CD8-positive, alpha-beta memory T cell (primary cell): Measurements from ENCODE around the gene HHATL. TPM values are rescaled to one million over a fixed set of nuclear protein-coding genes. Genes with fewer than 3 reads are reported as not detected.
A peak's percentile ranks its signal among the peaks of the same experiment; 100 is the strongest.

Source experiments
- CTCF ChIA-PET: fragments of 350-600 bp; sonication (Branson Sonifier 250); formaldehyde crosslinking; loops from one replicate; lab custom pipeline; 2021; ENCODE audit warnings: antibody characterized with exemption; lab: Charles Lee
- POLR2A ChIA-PET: fragments of 350-600 bp; sonication (Branson Sonifier 250); formaldehyde crosslinking; loops from one replicate; lab custom pipeline; 2021; ENCODE audit warnings: antibody characterized with exemption; lab: Charles Lee
- DNase-seq, 5 donors: peaks; one replicate each; pipeline versions ENCODE4 v3.0.0 to v3.0.0-alpha.2; 2020 to 2022; ENCODE audit warnings: mixed read lengths in 1 of 5
- H3K27ac ChIP-seq: one replicate; pipeline ENCODE4 v1.7.0; 2013; ENCODE audit warnings: low read depth, mild to moderate bottlenecking, low read length, moderate library complexity
- H3K27me3 ChIP-seq: 2 replicates; pipeline ENCODE4 v1.7.0; 2013; ENCODE audit warnings: low read length, mild to moderate bottlenecking; ENCODE audit not compliant: insufficient read depth, poor library complexity, severe bottlenecking
- H3K36me3 ChIP-seq: 2 replicates; pipeline ENCODE4 v1.7.0; 2013; ENCODE audit warnings: mild to moderate bottlenecking, low read length, moderate library complexity; ENCODE audit not compliant: insufficient read depth
- H3K4me1 ChIP-seq: 2 replicates; pipeline ENCODE4 v1.7.0; 2013; ENCODE audit warnings: mild to moderate bottlenecking, low read length, moderate library complexity; ENCODE audit not compliant: insufficient read depth
- H3K4me3 ChIP-seq: 2 replicates; pipeline ENCODE4 v1.7.0; 2013; ENCODE audit warnings: mild to moderate bottlenecking, low read length
- H3K9me3 ChIP-seq: 2 replicates; pipeline ENCODE4 v1.7.0; 2013; ENCODE audit warnings: mild to moderate bottlenecking, low read length
- H3K27ac Mint-ChIP-seq, 8 donors: one replicate each; pipeline ENCODE4 v1.8.0; 2020 to 2021; ENCODE audit warnings: mixed read lengths in 8 of 8, mild to moderate bottlenecking in 6 of 8, inconsistent platforms in 3 of 8, moderate library complexity in 3 of 8
- H3K27me3 Mint-ChIP-seq, 2 donors: one replicate each; pipeline ENCODE4 v1.8.0; 2020 to 2021; ENCODE audit warnings: mixed read lengths in 2 of 2, mild to moderate bottlenecking in 1 of 2, moderate library complexity in 1 of 2
- H3K36me3 Mint-ChIP-seq, 3 donors: one replicate each; pipeline ENCODE4 v1.8.0; 2020 to 2021; ENCODE audit warnings: mixed read lengths in 3 of 3, inconsistent platforms in 1 of 3, mild to moderate bottlenecking in 1 of 3
- H3K4me1 Mint-ChIP-seq, 3 donors: one replicate each; pipeline ENCODE4 v1.8.0; 2020 to 2021; ENCODE audit warnings: mixed read lengths in 3 of 3, inconsistent platforms in 1 of 3, mild to moderate bottlenecking in 1 of 3
- H3K4me3 Mint-ChIP-seq, 7 donors: one replicate each; pipeline ENCODE4 v1.8.0; 2020 to 2021; ENCODE audit warnings: mixed read lengths in 7 of 7, mild to moderate bottlenecking in 6 of 7, moderate library complexity in 4 of 7, inconsistent platforms in 2 of 7
- H3K9me3 Mint-ChIP-seq, 5 donors: one replicate each; pipeline ENCODE4 v1.8.0; 2020 to 2022; ENCODE audit warnings: mixed read lengths in 5 of 5, mild to moderate bottlenecking in 3 of 5, moderate library complexity in 2 of 5, inconsistent platforms in 1 of 5
- polyA plus RNA-seq: library from polyadenylated mRNA; unstranded; fragments of 300-500 nt; fragmentation: Illumina TruSeq; gene quantifications from one replicate; pipeline ENCODE4 v1.2.3, GENCODE V29; 2021
- total RNA-seq, 2 experiments: library from RNA; stranded (reverse); gene quantifications; one replicate each; pipeline ENCODE4 v1.2.3, GENCODE V29; 2021

Gene HHATL
- total and polyA plus RNA-seq, 3 experiments from 2014 or later, result not detected

GRCh38 chr3:42708611-42709151 is 6.1 kb upstream of the HHATL start:
- no peak overlapping the region for H3K27ac Mint-ChIP-seq
- ChIA-PET CTCF (no interaction called here), POLR2A (no interaction called here)
- no peaks in the 10 kb centered on the region for H3K36me3 ChIP-seq
- H3K27ac ChIP-seq, result no peak overlapping the region
- no peaks in the 10 kb centered on the region for H3K9me3 Mint-ChIP-seq
- no peaks in the 10 kb centered on the region for H3K4me1 ChIP-seq
- H3K9me3 ChIP-seq, result no peaks in the 10 kb centered on the region
- no peak overlapping the region for H3K4me3 Mint-ChIP-seq
- H3K27me3 Mint-ChIP-seq, result peaks cover 12 to 15% of the 10 kb centered on the region in 2 donors
- no peaks in the 10 kb centered on the region for H3K27me3 ChIP-seq
- no peaks in the 10 kb centered on the region for H3K4me1 Mint-ChIP-seq
- no peak for DNase-seq
- H3K4me3 ChIP-seq, result no peak overlapping the region
- no peaks in the 10 kb centered on the region for H3K36me3 Mint-ChIP-seq

GRCh38 chr3:42707620-42708355 is 5.2 kb upstream of the HHATL start:
- Histone ChIP-seq H3K4me1 (no peaks in the 10 kb centered on the region), H3K36me3 (no peaks in the 10 kb centered on the region), H3K4me3 (no peak overlapping the region), H3K27me3 (no peaks in the 10 kb centered on the region), H3K27ac (no peak overlapping the region), H3K9me3 (no peaks in the 10 kb centered on the region)
- H3K4me1 Mint-ChIP-seq, result no peaks in the 10 kb centered on the region
- H3K27me3 Mint-ChIP-seq, result peaks cover 21% of the 10 kb centered on the region in 2 donors
- ChIA-PET POLR2A (no interaction called here), CTCF (no interaction called here)
- no peaks in the 10 kb centered on the region for H3K36me3 Mint-ChIP-seq
- no peak overlapping the region for H3K27ac Mint-ChIP-seq
- DNase-seq, result no peak
- H3K9me3 Mint-ChIP-seq, result no peaks in the 10 kb centered on the region
- no peak overlapping the region for H3K4me3 Mint-ChIP-seq

GRCh38 chr3:42706721-42707619 is 4.4 kb upstream of the HHATL start:
- Mint-ChIP-seq H3K9me3 (no peaks in the 10 kb centered on the region), H3K4me1 (no peaks in the 10 kb centered on the region), H3K4me3 (no peak overlapping the region), H3K27ac (peak overlapping the region in 1 of 8 donors; percentile 48), H3K27me3 (peaks cover 21% of the 10 kb centered on the region in 2 donors), H3K36me3 (no peaks in the 10 kb centered on the region)
- no peaks in the 10 kb centered on the region for H3K9me3 ChIP-seq
- no peaks in the 10 kb centered on the region for H3K27me3 ChIP-seq
- ChIA-PET CTCF (no interaction called here), POLR2A (no interaction called here)
- H3K4me1 ChIP-seq, result no peaks in the 10 kb centered on the region
- H3K27ac ChIP-seq, result no peak overlapping the region
- H3K4me3 ChIP-seq, result no peak overlapping the region
- no peak for DNase-seq
- no peaks in the 10 kb centered on the region for H3K36me3 ChIP-seq

GRCh38 chr3:42705962-42706585 is 3.5 kb upstream of the HHATL start:
- Histone ChIP-seq H3K4me3 (no peak overlapping the region), H3K27me3 (no peaks in the 10 kb centered on the region), H3K4me1 (no peaks in the 10 kb centered on the region), H3K27ac (no peak overlapping the region), H3K9me3 (no peaks in the 10 kb centered on the region), H3K36me3 (no peaks in the 10 kb centered on the region)
- Mint-ChIP-seq H3K27ac (no peak overlapping the region), H3K4me1 (peaks cover 0 to 3% (median 0%) of the 10 kb centered on the region in 3 donors), H3K27me3 (peaks cover 17 to 21% of the 10 kb centered on the region in 2 donors), H3K4me3 (no peak overlapping the region), H3K9me3 (no peaks in the 10 kb centered on the region), H3K36me3 (no peaks in the 10 kb centered on the region)
- ChIA-PET CTCF (no interaction called here), POLR2A (no interaction called here)
- no peak for DNase-seq

- POLR2A ChIA-PET, result no interaction called here
- H3K9me3 ChIP-seq, result no peaks in the 10 kb centered on the region
- H3K9me3 Mint-ChIP-seq, result no peaks in the 10 kb centered on the region
- H3K27me3 Mint-ChIP-seq, result peaks cover 17 to 21% of the 10 kb centered on the region in 2 donors
- H3K36me3 ChIP-seq, result no peaks in the 10 kb centered on the region
- no peaks in the 10 kb centered on the region for H3K36me3 Mint-ChIP-seq
- no peak overlapping the region for H3K4me3 ChIP-seq
- H3K4me3 Mint-ChIP-seq, result no peak overlapping the region
- DNase-seq, result no peak
- CTCF ChIA-PET, result interaction anchor here (0.8 kb wide), 1 partner anchor 39 kb away, joined by 3 read pairs; no protein-coding TSS in a partner anchor
- no peaks in the 10 kb centered on the region for H3K4me1 ChIP-seq
- no peak overlapping the region for H3K27ac ChIP-seq
- H3K4me1 Mint-ChIP-seq, result peaks cover 0 to 4% (median 0%) of the 10 kb centered on the region in 3 donors
- no peaks in the 10 kb centered on the region for H3K27me3 ChIP-seq
- H3K27ac Mint-ChIP-seq, result no peak overlapping the region
Measured at GRCh38 chr3:42705058-42705767, 2.6 kb upstream of the HHATL start.

- Mint-ChIP-seq H3K4me1 (peaks cover 0 to 4% (median 0%) of the 10 kb centered on the region in 3 donors), H3K9me3 (no peaks in the 10 kb centered on the region), H3K27ac (no peak overlapping the region), H3K4me3 (no peak overlapping the region), H3K27me3 (peaks cover 14 to 15% of the 10 kb centered on the region in 2 donors), H3K36me3 (no peaks in the 10 kb centered on the region)
- no peaks in the 10 kb centered on the region for H3K36me3 ChIP-seq
- no peaks in the 10 kb centered on the region for H3K9me3 ChIP-seq
- POLR2A ChIA-PET, result no interaction called here
- H3K4me3 ChIP-seq, result no peak overlapping the region
- no peak for DNase-seq
- CTCF ChIA-PET, result interaction anchor here (0.8 kb wide), 1 partner anchor 40 kb away, joined by 3 read pairs; no protein-coding TSS in a partner anchor
- no peaks in the 10 kb centered on the region for H3K4me1 ChIP-seq
- no peak overlapping the region for H3K27ac ChIP-seq
- no peaks in the 10 kb centered on the region for H3K27me3 ChIP-seq
Measured at GRCh38 chr3:42704136-42704841, 1.7 kb upstream of the HHATL start.

GRCh38 chr3:42703695-42704025 is 1.1 kb upstream of the HHATL start:
- H3K4me3 Mint-ChIP-seq, result no peak overlapping the region
- Histone ChIP-seq H3K36me3 (no peaks in the 10 kb centered on the region), H3K4me1 (no peaks in the 10 kb centered on the region), H3K27me3 (no peaks in the 10 kb centered on the region), H3K4me3 (no peak overlapping the region), H3K27ac (no peak overlapping the region), H3K9me3 (no peaks in the 10 kb centered on the region)
- peaks cover 3 to 7% (median 4%) of the 10 kb centered on the region in 3 donors for H3K4me1 Mint-ChIP-seq
- H3K27me3 Mint-ChIP-seq, result peaks cover 11 to 15% of the 10 kb centered on the region in 2 donors
- ChIA-PET POLR2A (no interaction called here), CTCF (no interaction called here)
- H3K27ac Mint-ChIP-seq, result no peak overlapping the region
- DNase-seq, result no peak
- no peaks in the 10 kb centered on the region for H3K9me3 Mint-ChIP-seq
- H3K36me3 Mint-ChIP-seq, result no peaks in the 10 kb centered on the region
